NCI-H460 (cell line): ENCODE results near the gene NTM. TPM values are rescaled to one million over a fixed set of nuclear protein-coding genes. Genes with fewer than 3 reads are reported as not detected.

ENCODE experiments used
- DNase-seq: peaks from one replicate; pipeline ENCODE4 v3.0.0-alpha.2; 2016; ENCODE audit warnings: low read depth; ENCODE audit errors: extremely low read depth
- total RNA-seq: library from RNA; depleted of rRNA; stranded (reverse); fragments of >200 nt; shearing (Covaris generic); gene quantifications from 2 replicates; pipeline ENCODE4 v1.2.3, GENCODE V29; 2014

Gene NTM
- total RNA-seq, 1 experiment from 2014 or later = 3.7 TPM

GRCh38 chr11:131592734-131593133 lies 222.3 kb downstream of the NTM start:
- DNase-seq = no peak

- DNase-seq = no peak
These were observed 222.9 kb downstream of the NTM start for GRCh38 chr11:131593301-131593700.

- no peak for DNase-seq
These were observed 225.4 kb downstream of the NTM start for GRCh38 chr11:131595797-131596196.

GRCh38 chr11:131597890-131598289 lies 227.5 kb downstream of the NTM start:
- DNase-seq = no peak

- no peak for DNase-seq
These were observed 227.9 kb downstream of the NTM start for GRCh38 chr11:131598305-131598704.

GRCh38 chr11:131599285-131599684 lies 228.9 kb downstream of the NTM start:
- DNase-seq = no peak

GRCh38 chr11:131600628-131601027 lies 230.2 kb downstream of the NTM start:
- no peak for DNase-seq

GRCh38 chr11:131601586-131601985 lies 231.2 kb downstream of the NTM start:
- DNase-seq = no peak

- DNase-seq = no peak
These were observed 232.0 kb downstream of the NTM start for GRCh38 chr11:131602431-131602830.

- no peak for DNase-seq
These were observed 236.5 kb downstream of the NTM start for GRCh38 chr11:131606811-131607335.

- no peak for DNase-seq
These were observed 238.9 kb downstream of the NTM start for GRCh38 chr11:131609337-131609736.

GRCh38 chr11:131609921-131610320 lies 239.5 kb downstream of the NTM start:
- no peak for DNase-seq

- no peak for DNase-seq
These were observed 240.9 kb downstream of the NTM start for GRCh38 chr11:131611322-131611721.

GRCh38 chr11:131612533-131612932 lies 242.1 kb downstream of the NTM start:
- DNase-seq = no peak

GRCh38 chr11:131614631-131615030 lies 244.2 kb downstream of the NTM start:
- no peak for DNase-seq

GRCh38 chr11:131615611-131616010 lies 245.2 kb downstream of the NTM start:
- no peak for DNase-seq

GRCh38 chr11:131616481-131617140 lies 246.2 kb downstream of the NTM start:
- no peak for DNase-seq

- no peak for DNase-seq
These were observed 247.8 kb downstream of the NTM start for GRCh38 chr11:131618201-131618600.

- no peak for DNase-seq
These were observed 251.8 kb downstream of the NTM start for GRCh38 chr11:131622193-131622592.

GRCh38 chr11:131624531-131624930 lies 254.1 kb downstream of the NTM start:
- DNase-seq = no peak

GRCh38 chr11:131626788-131627187 lies 256.4 kb downstream of the NTM start:
- DNase-seq = no peak

- DNase-seq = no peak
These were observed 258.3 kb downstream of the NTM start for GRCh38 chr11:131628739-131629138.
